PC-9 (cell line): Measurements from ENCODE around the gene EPB41L4B.

Source experiments
- EZH2 ChIP-seq: fragments of 200-600 bp; sonication (generic); IDR thresholded peaks from 2 replicates; pipeline ENCODE4 v1.8.0; 2017; ENCODE audit warnings: antibody characterized with exemption, low read depth
- TF ChIP-seq, protein P1 (sequence below): fragments of 200-600 bp; sonication (generic); conservative IDR thresholded peaks from 2 replicates; pipeline ENCODE4 v1.6.1; 2017; ENCODE audit warnings: mixed run types, antibody characterized with exemption, mild to moderate bottlenecking, moderate library complexity

DNA sequence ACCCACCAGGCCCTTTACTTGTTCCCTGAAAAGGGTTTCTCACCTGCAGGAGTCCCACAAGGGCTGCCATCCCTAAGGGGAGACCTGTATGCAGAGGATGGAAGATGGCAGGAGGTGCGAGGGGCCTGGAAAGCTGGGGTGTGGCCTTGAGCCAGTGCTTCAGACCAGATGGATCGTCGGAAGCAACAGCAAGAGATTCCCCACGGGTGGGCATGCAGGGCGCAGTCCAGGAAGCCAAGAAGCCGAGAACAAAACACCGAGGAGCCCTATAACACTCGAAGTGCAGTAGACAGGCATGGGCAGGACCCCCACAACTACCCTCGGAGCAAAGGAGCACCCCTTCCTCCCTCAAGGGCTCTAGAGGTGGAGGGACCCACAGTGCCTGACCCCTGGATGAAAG is 129.1 kb downstream of the EPB41L4B start:
- TF ChIP-seq, protein P1, sequence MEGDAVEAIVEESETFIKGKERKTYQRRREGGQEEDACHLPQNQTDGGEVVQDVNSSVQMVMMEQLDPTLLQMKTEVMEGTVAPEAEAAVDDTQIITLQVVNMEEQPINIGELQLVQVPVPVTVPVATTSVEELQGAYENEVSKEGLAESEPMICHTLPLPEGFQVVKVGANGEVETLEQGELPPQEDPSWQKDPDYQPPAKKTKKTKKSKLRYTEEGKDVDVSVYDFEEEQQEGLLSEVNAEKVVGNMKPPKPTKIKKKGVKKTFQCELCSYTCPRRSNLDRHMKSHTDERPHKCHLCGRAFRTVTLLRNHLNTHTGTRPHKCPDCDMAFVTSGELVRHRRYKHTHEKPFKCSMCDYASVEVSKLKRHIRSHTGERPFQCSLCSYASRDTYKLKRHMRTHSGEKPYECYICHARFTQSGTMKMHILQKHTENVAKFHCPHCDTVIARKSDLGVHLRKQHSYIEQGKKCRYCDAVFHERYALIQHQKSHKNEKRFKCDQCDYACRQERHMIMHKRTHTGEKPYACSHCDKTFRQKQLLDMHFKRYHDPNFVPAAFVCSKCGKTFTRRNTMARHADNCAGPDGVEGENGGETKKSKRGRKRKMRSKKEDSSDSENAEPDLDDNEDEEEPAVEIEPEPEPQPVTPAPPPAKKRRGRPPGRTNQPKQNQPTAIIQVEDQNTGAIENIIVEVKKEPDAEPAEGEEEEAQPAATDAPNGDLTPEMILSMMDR = no peak
- no peak for TF ChIP-seq EZH2
